NAMALWA (cell line): Measurements from ENCODE around the gene APCDD1.

Experiments used
- DNase-seq: peaks from one replicate; pipeline ENCODE4 v3.0.0-alpha.2; 2015; ENCODE audit warnings: low spot score

Gene APCDD1

GRCh38 chr18:10453806-10454680 lies at the start of gene APCDD1:
TSS of gene APCDD1 (plus strand) at chr18:10454635. CDS start at chr18:10454982, 347 bp downstream.
- DNase-seq: no peak

DNA sequence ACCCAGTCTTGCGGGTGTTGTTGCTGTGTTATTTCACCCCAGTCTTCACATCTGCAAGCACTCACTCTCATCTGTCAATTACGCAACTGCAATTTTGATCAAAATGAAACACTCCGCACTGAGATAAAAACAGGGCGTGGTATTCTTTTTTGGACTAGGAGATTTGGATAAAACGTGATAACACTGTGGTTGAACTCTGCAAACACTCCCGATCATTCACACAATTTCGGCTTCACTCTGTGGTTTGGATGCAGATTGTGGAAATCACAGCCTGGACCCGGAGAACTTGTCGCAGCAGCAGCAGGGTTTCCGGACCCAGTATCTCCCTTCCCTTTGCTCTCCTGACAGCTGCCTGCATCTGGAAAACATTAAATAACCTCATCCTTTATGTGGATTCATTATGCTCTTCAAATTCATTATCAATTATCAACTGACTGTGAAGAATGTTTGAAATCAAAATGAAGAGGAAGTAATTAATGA lies 49.4 kb upstream of the APCDD1 start:
- DNase-seq: no peak

DNA sequence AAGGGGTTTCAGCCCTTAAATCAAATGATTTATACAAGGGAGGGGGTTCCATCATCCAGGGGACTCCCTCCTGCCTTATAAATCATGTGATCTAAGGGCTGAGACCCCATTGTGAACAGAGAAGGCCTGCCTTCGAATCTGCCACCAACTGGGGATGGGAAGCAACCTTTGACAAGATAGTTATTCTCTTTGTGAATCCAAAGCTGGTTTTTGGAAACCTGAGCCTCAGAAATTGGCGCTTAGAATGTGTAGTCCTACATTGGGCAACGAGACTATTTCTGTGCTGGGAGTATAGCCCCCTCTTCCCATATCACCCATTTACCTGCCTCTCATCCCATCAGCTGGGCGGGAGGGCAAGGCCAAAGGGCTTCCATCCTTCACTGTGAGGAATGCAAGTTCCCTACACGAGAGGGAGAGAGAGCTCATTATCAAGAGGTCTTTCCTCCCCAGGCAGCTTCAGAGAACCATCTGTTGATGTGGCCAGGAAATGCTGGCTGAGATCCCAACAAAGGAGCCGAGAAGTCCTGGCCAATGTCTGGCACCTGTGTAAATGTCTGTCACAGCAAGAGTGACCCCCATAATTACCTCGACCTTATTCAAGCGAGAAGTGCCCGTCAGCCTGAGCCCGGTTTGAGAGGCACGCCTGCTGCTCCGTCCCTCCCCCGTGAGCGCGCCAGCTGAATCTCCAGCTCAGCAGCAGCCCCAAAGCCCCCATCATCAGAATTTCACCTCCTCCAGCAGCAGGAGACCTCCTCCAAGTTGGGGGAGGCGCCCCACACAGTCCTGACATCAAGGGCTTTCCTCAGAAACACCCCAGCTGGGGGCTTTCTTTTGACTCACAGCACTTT lies 48.4 kb upstream of the APCDD1 start:
- DNase-seq: no peak

- no peak for DNase-seq
These were observed 46.3 kb upstream of the APCDD1 start for GRCh38 chr18:10408131-10408530.

DNA sequence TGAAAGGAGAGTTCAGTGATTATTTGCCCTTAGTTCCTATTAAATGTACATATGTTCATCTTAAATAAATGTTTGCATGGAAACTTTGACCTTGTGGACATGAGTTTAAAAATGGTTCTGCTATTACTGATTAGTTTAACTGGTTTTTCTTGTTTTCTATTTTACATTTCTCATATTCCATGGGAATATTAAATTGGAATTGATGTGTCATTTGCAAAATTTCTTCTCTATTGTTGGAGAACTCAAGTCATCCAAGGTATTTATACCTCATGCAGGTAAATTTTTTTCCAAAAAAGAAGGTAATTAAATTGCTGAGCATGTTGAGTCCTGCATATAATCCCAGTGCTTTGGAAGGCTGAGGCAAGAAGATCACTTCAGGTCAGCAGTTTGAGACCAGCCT lies 45.4 kb upstream of the APCDD1 start:
- DNase-seq: no peak

- no peak for DNase-seq
These were observed 43.7 kb upstream of the APCDD1 start for GRCh38 chr18:10410472-10411308.

GRCh38 chr18:10412933-10413332 lies 41.5 kb upstream of the APCDD1 start:
- DNase-seq: no peak

DNA sequence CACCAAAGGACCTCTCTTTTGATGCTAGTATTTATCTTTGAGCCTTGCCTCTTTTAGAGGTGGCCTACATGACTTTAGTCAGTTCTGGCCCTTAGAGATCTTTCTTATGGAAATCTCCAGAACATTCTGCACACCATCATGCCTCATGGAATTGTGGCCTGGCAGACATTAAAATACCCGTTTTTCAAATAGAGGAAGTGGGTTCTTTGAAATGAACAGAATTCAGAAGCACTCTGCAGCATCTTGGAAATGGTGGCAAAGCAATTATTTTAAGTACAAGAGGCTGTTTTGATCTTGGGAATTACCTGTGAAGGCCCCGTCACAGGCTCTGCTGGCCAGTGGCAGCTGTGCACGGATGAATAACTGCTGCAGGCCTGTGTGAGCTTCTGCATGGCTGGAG lies 40.7 kb upstream of the APCDD1 start:
- DNase-seq: no peak

GRCh38 chr18:10414293-10414842 lies 40.1 kb upstream of the APCDD1 start:
- no peak for DNase-seq

- DNase-seq: no peak
These were observed 38.4 kb upstream of the APCDD1 start for GRCh38 chr18:10416065-10416464.

DNA sequence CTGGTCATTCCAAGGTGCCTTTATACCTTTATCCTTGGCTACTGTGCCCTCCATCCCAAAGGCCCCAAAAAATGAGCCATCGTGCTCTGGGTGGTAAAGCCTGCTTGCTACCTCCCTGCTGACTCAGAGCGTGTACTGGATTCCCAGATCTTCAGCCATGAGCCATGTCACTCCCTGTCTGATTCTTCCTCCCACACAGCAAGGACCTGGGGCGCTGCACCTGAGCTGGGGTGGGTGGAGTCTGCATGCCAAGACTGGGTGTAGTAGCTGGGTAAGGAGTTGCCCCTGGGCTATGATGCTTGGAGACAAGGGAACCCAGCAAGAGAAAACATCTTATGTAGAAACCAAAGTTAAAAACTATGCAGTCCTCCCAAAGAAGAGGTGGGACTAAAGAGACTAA lies 37.2 kb upstream of the APCDD1 start:
- no peak for DNase-seq

- DNase-seq: no peak
These were observed 36.8 kb upstream of the APCDD1 start for GRCh38 chr18:10417664-10418063.

DNA sequence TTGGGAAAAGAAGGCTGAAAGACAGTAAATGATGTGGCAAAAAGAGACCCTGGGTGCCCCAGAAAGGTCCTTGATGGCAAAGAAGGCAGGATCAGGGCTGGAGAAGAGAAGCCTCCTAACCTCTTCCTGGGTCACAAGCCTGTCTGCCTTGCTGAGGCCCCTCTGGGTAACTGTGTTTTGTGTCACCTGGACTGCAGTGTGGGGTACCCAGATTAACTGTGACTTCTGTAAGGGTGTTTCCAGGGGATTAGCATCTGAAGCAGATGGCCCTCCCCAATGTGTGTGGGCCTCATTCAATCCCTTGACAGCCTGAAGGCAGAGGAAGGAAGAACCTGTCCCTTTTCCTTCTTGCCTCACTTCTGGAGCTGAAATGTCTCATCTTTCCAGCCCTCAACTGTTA lies 35.6 kb upstream of the APCDD1 start:
- no peak for DNase-seq

DNA sequence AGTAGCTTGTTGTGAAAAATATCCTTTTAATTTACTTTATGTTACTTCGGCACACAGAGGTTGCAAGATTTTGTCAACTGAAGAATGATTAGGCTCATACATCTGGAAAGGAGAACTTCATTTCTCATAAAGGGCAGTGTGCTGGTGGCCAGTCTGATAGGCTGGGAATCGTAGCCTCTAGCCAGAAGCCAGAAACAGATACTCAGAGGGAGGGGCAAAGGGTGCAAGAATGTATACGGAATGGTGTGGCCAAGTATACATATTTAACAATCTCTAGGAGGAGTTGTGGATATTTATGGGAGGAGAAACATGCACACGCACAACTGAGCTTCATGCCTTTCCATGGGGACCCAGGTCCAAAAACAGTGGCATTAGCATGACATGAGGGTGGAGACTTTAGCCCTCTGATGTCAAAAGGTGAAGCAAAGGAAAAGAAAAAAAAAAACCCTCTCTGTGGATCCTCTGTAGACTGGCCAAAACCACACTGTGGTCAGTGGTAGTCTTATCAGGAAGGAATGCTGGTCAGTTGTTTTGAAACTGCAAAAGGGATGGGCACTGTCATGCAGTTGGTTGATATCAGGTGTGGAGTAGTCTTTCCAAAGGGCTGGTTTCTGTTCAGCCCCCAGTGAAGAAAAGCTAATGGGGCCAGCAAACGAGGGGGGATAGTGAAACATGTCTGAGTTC lies 34.9 kb upstream of the APCDD1 start:
- no peak for DNase-seq

GRCh38 chr18:10420561-10421352 lies 33.7 kb upstream of the APCDD1 start:
- DNase-seq: no peak

DNA sequence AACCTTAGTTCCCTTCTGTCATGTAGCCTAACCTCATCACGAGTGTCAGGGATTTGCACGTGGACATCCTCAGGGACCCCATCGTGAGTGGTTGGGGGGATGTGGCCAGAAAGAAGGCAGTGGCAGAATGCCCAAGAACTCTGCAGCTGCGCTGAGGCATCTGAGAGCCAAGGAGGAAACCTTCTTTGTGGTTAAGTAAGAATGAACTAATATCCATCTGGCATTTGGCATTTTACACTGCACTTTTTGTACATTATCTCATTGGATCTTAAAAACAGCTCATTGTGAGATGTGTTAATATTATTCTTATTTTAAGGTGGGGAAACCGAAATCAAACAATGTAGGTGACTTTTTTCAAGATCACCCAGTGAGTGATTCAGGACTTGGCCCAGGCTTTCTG lies 32.6 kb upstream of the APCDD1 start:
- DNase-seq: no peak

GRCh38 chr18:10422731-10423130 lies 31.7 kb upstream of the APCDD1 start:
- no peak for DNase-seq

DNA sequence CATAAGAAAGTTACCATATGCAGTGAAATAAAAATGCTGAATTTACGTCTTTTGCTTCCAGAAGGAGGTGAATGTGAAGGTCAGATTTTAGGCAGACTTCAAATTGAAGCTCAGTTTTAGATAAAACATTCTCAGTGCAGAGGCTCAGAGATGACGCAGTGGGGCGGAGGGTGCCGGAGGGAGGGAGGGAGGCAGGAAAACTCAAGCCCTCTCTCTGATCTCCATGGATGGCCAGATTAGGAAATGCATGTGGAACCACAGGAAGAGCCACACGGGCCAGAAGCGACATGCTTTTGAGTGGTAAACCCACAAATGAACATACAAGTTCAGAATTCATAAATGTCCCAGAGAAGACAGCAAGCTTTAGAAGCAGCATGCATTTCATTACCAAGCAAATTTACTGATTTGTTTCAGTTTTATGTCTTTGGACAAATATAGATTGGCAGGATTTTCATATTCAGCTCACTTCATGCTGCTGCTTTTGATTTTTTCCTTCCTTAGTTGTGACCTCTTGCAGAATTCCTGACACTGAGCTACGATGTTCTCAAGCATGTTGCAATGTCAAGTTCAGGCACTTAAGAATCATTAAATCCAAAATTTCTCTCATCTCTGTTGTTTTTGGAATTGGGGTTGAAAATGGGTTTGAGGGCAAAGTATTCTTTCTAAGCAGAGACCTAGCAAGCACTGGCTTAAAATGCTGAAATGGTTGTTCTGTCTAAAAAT lies 29.7 kb upstream of the APCDD1 start:
- DNase-seq: no peak

- DNase-seq: no peak
These were observed 23.8 kb upstream of the APCDD1 start for GRCh38 chr18:10430677-10431076.

DNA sequence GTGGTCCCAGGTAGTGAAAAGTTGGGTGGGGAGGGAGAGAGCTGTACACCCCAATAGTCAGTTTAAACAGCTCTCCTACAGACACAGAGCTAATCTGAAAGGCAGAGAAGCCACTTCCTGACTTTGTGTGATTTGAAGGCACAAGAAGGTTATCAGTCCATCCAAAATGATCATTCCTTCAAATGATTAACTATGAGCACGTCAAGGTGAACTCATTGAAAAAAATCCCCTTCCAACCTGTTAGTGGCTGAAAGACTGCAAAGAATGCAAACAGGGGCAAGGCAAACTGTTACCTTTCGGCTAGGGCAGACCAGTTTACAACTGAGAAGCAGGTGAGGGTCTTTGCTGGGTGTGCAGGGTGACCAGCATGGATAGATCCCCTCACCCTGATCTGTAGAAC lies 22.8 kb upstream of the APCDD1 start:
- DNase-seq: no peak
